Aorta (tissue), 5 donors: ENCODE results near the gene VWF. TPM values are rescaled to one million over a fixed set of nuclear protein-coding genes. Genes with fewer than 3 reads are reported as not detected.

Experiments
- ATAC-seq: fragments of 200-7000 bp; cut with Tn5 transposase; one replicate; pipeline ENCODE4 v1.9.1; 2022; ENCODE audit warnings: moderate library complexity; ENCODE audit not compliant: low FRiP score
- DNase-seq, 2 donors: peaks; one replicate each; pipeline ENCODE4 v3.0.0-alpha.2; 2020
- H3K27ac ChIP-seq, 2 donors: one replicate each; pipeline ENCODE4 v1.5.1; 2013; ENCODE audit warnings: low read length in 2 of 2, mild to moderate bottlenecking in 2 of 2, moderate library complexity in 2 of 2, control low read depth in 1 of 2, inconsistent platforms in 1 of 2, low read depth in 1 of 2
- H3K27me3 ChIP-seq, 2 donors: one replicate each; pipeline ENCODE4 v1.6.1; 2013; ENCODE audit warnings: control low read depth in 1 of 2, low read length in 1 of 2, mild to moderate bottlenecking in 1 of 2, moderate library complexity in 1 of 2; ENCODE audit not compliant: insufficient read depth in 2 of 2, control insufficient read depth in 1 of 2
- H3K36me3 ChIP-seq, 2 donors: one replicate each; pipeline ENCODE4 v1.6.1; 2013; ENCODE audit warnings: control low read depth in 1 of 2, low read length in 1 of 2, mild to moderate bottlenecking in 1 of 2; ENCODE audit not compliant: insufficient read depth in 2 of 2, control insufficient read depth in 1 of 2
- H3K4me1 ChIP-seq, 2 donors: one replicate each; pipeline ENCODE4 v1.6.1; 2013; ENCODE audit warnings: low read length in 2 of 2, control low read depth in 1 of 2, mild to moderate bottlenecking in 1 of 2, moderate library complexity in 1 of 2; ENCODE audit not compliant: insufficient read depth in 2 of 2, control insufficient read depth in 1 of 2
- H3K4me3 ChIP-seq, 2 donors: one replicate each; pipeline ENCODE4 v1.5.1; 2013; ENCODE audit warnings: low read length in 2 of 2, control low read depth in 1 of 2, mild to moderate bottlenecking in 1 of 2
- H3K9me3 ChIP-seq: one replicate; pipeline ENCODE4 v1.6.1; 2013; ENCODE audit warnings: mild to moderate bottlenecking, low read length; ENCODE audit not compliant: control insufficient read depth
- WGBS, 2 donors: extraction: QIAGEN DNeasy Blood & Tissue Kit; methylation state at CpG; one replicate each; pipeline ENCODE4 v1.1.7; 2013; 5-methylcytosine and 5-hydroxymethylcytosine counted together
- intact Hi-C, 2 donors: fragments of 100-400 bp; cut with DNase I; formaldehyde crosslinking; loops; one replicate each; pipeline versions ENCODE4 v1.14.2 to v1.15.0; 2022
- long read RNA-seq, 2 donors: library from polyadenylated mRNA; unstranded; transcript quantifications; one replicate each; pipeline ENCODE4 v2.0.0, GENCODE V29; 2020 to 2021
- polyA plus RNA-seq, 2 donors: library from polyadenylated mRNA; stranded (reverse); fragments of 200-250 nt; gene quantifications; one replicate each; pipeline ENCODE4 v1.2.3, GENCODE V29; 2013
- total RNA-seq, 2 donors: library from RNA; stranded (reverse); fragmentation: NEBNext Ultra II Directional; extraction: Animal tissue kit (Norgen Biotek cat#: 25700); gene quantifications; one replicate each; pipeline ENCODE4 v1.2.1, GENCODE V29; 2021
- donor health status: healthy with polysubstance abuse.
- donor health status: Bipolar disorder and iron deficiency.
- donor health status: DM: no; HTN: no; CAD: no.
- donor health status: DM: no; HTN: no; CAD: no.
- donor health status: DM: yes; HTN: yes; CAD: no.

Gene VWF
- total RNA-seq (100 to 1,000 TPM; 490 to 619 TPM), polyA plus RNA-seq (10 to 100 TPM in 1 of 2 donors, 1 to 10 TPM in 1; 1.3 to 37.3 TPM)
- long read RNA-seq, donor 1, partial matches to known transcripts = 579 of 642 reads
- long read RNA-seq, donor 1, other reads (novel, unspliced or antisense) = 63 of 642 reads
- long read RNA-seq, donor 2, full-length matches to known transcripts = 3 of 315 reads
- long read RNA-seq, donor 2, partial matches to known transcripts = 263 of 315 reads
- long read RNA-seq, donor 2, other reads (novel, unspliced or antisense) = 49 of 315 reads

GRCh38 chr12:6124411-6125309 is at the start of gene VWF:
TSS of gene VWF (minus strand) at chr12:6124670. CDS start at chr12:6123196, 1,474 bp downstream.
- DNase-seq (no peak), ATAC-seq (peak; percentile 31)
- Histone ChIP-seq H3K27ac (no peak within 1 kb of the TSS), H3K9me3 (no peaks in the 10 kb centered on the region), H3K27me3 (no peaks in the 10 kb centered on the region), H3K36me3 (no peaks in the 10 kb centered on the region), H3K4me1 (no peaks in the 10 kb centered on the region), H3K4me3 (no peak within 1 kb of the TSS)
- intact Hi-C loops = no loop called here
- 82 to 87% methylated on average over 5 of the region's 5 CpGs for WGBS, 2 donors

DNA sequence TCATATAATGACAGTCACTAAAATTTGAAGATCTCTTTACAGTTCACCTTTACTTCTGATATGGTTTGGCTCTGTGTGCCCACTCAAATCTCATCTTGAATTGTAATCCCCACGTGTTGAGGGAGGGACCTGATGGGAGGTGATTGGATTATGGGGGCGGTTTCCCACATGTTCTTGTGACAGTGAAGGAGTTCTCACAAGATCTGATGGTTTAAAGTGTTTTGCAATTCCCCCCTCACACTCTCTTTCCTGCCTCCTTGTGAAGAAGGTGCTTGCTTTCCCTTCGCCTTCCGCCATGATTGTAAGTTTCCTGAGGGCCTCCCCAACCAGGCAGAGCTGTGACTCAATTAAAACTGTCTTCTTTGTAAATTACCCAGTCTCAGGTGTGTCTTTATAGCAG is 48.4 kb upstream of the VWF start:
- DNase-seq (no peak), ATAC-seq (no peak)
- Histone ChIP-seq H3K4me3 (no peak overlapping the region), H3K36me3 (no peaks in the 10 kb centered on the region), H3K27me3 (no peaks in the 10 kb centered on the region), H3K27ac (no peak overlapping the region), H3K9me3 (no peaks in the 10 kb centered on the region), H3K4me1 (no peaks in the 10 kb centered on the region)
- 74 to 78% methylated on average over 4 of the region's 4 CpGs for WGBS, 2 donors
- intact Hi-C loops = no loop called here

DNA sequence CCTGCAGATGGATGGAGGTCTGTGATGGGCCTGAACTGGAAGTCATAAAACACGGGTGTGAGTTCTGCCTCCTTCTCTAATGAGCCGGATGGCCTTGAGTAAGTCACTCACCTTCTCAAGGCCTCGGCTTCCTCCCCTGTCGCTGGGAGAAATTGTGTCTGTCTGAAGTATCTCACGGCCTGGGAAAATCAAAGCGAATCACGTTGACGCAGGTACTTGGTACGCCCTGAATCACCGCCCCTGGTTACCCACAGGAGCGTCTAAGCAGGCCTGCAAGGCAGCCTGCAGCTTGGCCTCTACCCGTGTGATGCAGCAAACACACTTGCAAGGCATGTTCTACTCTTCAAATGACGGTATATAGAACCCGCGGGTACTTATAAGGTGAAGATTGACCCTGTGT is 47.6 kb upstream of the VWF start:
- peaks cover 0 to under 1% of the 10 kb centered on the region in 2 donors for H3K4me1 ChIP-seq
- no peaks in the 10 kb centered on the region for H3K9me3 ChIP-seq
- H3K27ac ChIP-seq = no peak overlapping the region
- DNase-seq (no peak), ATAC-seq (no peak)
- 95 to 97% methylated on average over 15 of the region's 15 CpGs for WGBS, 2 donors
- intact Hi-C loops = no loop called here
- no peaks in the 10 kb centered on the region for H3K36me3 ChIP-seq
- no peak overlapping the region for H3K4me3 ChIP-seq
- H3K27me3 ChIP-seq = no peaks in the 10 kb centered on the region

DNA sequence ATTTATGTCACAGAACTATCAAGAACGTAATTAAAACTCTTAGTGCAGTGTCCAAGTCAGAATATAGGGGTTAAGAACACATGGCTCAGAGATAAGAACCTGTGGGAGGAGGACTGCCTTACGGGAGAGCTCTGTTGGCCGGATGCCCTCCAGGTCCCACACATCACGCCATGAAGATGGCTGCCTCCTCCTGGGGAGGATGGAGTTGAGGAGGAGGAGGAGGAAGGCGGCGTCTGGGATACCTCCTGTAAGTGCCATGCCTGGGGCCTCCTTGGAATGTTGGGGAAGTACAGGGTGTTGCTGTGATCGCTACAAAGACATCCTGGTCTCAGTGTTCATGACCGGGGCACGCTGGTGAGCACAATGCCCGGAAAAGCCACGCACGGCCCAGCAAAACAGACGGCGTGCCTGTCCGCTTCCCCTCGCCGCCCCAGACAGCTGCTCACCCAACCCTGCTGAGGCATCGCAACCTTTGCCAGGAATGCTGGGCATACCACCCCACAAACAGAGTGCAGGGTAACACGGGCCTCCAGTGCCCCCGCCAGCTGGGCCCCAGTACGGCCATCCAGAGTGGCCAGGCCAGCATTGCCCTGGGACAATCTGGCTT is 47.0 kb upstream of the VWF start:
- peak; percentile 75 for ATAC-seq
- H3K27me3 ChIP-seq = no peaks in the 10 kb centered on the region
- peaks cover 0 to 4% of the 10 kb centered on the region in 2 donors for H3K4me1 ChIP-seq
- 89 to 91% methylated on average over 21 of the region's 21 CpGs for WGBS, 2 donors
- intact Hi-C loops = no loop called here
- no peaks in the 10 kb centered on the region for H3K9me3 ChIP-seq
- no peak overlapping the region for H3K27ac ChIP-seq
- no peaks in the 10 kb centered on the region for H3K36me3 ChIP-seq
- no peak for DNase-seq
- no peak overlapping the region for H3K4me3 ChIP-seq

GRCh38 chr12:6167327-6168280 is 43.1 kb upstream of the VWF start:
- ATAC-seq = peak; percentile 86
- DNase-seq = peak; percentile 90 to 91
- 21 to 25% methylated on average over 17 of the region's 17 CpGs for WGBS, 2 donors
- intact Hi-C loops = loop anchor here (5.0 to 10.0 kb wide), 2 partner anchors 75 to 103 kb away; no protein-coding TSS in a partner anchor
- peaks cover 0 to 4% of the 10 kb centered on the region in 2 donors for H3K4me1 ChIP-seq
- H3K27me3 ChIP-seq = no peaks in the 10 kb centered on the region
- H3K4me3 ChIP-seq = no peak overlapping the region
- H3K36me3 ChIP-seq = no peaks in the 10 kb centered on the region
- no peaks in the 10 kb centered on the region for H3K9me3 ChIP-seq
- peak overlapping the region; percentile 96 to 100 for H3K27ac ChIP-seq

- 69 to 79% methylated on average over 6 of the region's 6 CpGs for WGBS, 2 donors
- no peaks in the 10 kb centered on the region for H3K27me3 ChIP-seq
- H3K36me3 ChIP-seq = no peaks in the 10 kb centered on the region
- DNase-seq (no peak), ATAC-seq (no peak)
- H3K27ac ChIP-seq = peak overlapping the region; percentile 96 to 100
- intact Hi-C loops = loop anchor here (5.0 to 10.0 kb wide), 2 partner anchors 75 to 102 kb away; no protein-coding TSS in a partner anchor
- no peak overlapping the region for H3K4me3 ChIP-seq
- H3K4me1 ChIP-seq = peaks cover 0 to 4% of the 10 kb centered on the region in 2 donors
- no peaks in the 10 kb centered on the region for H3K9me3 ChIP-seq
Observed at GRCh38 chr12:6166808-6167207, 42.3 kb upstream of the VWF start.

DNA sequence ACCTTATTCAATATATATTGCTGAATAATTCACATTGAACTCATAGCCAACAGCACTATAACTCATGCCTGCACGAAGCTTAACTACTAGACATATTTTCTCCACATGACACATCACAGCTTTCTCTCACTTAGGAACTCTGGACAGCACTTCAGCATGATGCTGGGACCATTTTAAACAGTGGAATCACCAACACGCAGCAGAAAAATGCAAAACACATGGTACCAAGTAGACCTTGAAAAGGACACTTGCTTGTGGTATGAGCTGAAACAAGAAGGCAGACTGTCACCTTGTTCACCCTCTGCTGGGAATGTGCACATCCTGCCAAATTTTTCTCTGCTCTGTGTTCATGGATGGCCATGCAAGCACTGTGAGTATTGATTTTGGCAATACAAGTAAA is 40.9 kb upstream of the VWF start:
- Histone ChIP-seq H3K27ac (no peak overlapping the region), H3K36me3 (no peaks in the 10 kb centered on the region), H3K9me3 (no peaks in the 10 kb centered on the region), H3K4me1 (peaks cover 0 to 4% of the 10 kb centered on the region in 2 donors), H3K4me3 (no peak overlapping the region), H3K27me3 (no peaks in the 10 kb centered on the region)
- intact Hi-C loops = loop anchor here (5.0 to 10.0 kb wide), 2 partner anchors 73 to 101 kb away; no protein-coding TSS in a partner anchor
- DNase-seq (no peak), ATAC-seq (no peak)
- 16 to 19% methylated on average over 2 of the region's 2 CpGs for WGBS, 2 donors
